Amniotic stem cell (primary cell): ENCODE results near the gene ADAT3.

Source experiments
- DNase-seq: peaks from one replicate; lab custom pipeline; 2025; lab: John Stamatoyannopoulos, UW

ADAT3 gene

GRCh38 chr19:1938071-1938470 lies 32.9 kb downstream of the ADAT3 start:
- DNase-seq = no peak

GRCh38 chr19:1941146-1942077 lies 36.2 kb downstream of the ADAT3 start, which contains the start of gene CSNK1G2:
Gene CSNK1G2 (plus strand): TSS chr19:1941172. CDS start chr19:1969773, 28,601 bp downstream.
- DNase-seq = no peak

DNA sequence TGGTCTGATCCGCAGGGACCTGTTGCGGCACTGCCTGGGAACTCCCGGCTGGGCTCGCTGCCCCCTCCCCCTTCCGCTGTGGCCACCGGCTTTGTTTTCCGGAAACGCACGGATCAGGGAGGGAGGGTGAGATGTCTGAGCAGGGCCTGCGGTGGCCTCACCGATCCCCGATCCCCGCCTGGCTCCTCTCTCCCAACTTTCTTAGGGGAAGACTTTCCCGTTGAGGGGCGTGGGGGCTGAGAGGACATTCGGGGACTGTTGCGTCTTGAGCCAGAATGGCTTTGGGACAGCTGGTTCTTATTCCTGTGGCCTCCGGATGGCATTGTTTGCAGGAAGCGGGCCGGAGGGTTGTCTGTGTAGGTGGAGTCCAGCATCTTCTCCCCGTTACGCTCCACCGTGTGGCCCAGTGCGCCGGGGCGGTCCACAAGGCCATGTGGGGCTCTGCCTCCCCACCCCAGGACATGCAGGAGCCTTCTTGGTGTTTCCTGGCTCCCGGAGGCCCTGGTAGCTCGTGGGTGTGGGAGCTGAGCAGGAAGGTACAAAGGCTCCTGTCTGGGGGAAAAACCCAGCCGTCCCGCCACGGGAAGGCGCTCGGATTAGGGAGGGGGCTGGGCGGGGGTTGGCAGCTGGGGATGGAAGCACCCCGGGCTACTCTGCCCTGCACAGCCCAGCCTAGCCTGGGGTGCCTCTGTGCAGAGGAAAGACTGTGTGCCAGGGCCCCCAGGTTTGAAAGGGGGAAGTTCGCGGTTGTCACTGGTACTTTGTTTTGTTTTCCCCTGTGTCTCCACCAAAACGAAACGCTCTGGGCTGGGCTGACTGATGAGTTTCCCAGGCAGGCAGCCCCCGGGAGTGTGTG lies 37.1 kb downstream of the ADAT3 start:
- DNase-seq = peak; percentile 50

- DNase-seq = no peak
Observed at GRCh38 chr19:1942934-1943555, 37.8 kb downstream of the ADAT3 start.

DNA sequence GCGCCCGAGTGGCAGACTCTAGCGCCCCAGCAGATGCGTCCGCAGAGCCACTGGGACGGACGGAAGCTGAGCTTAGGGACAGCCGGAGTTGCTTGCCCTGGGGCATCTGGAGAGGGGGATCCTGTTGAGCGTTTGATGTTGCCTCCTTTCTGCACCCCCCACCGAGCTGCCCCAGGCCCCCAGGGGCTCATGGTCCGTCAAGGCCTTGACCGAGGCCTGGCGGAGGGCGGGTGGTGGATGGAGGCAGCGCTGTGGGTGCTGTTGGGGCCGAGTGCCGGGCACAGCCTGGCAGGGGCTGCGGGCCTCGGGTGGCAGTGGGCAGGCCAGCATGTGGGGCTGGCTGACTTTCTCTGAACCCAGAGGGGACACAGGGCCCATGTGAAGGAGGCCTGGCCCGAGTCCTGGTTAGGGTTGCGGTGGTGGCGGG lies 38.5 kb downstream of the ADAT3 start:
- DNase-seq = no peak

DNA sequence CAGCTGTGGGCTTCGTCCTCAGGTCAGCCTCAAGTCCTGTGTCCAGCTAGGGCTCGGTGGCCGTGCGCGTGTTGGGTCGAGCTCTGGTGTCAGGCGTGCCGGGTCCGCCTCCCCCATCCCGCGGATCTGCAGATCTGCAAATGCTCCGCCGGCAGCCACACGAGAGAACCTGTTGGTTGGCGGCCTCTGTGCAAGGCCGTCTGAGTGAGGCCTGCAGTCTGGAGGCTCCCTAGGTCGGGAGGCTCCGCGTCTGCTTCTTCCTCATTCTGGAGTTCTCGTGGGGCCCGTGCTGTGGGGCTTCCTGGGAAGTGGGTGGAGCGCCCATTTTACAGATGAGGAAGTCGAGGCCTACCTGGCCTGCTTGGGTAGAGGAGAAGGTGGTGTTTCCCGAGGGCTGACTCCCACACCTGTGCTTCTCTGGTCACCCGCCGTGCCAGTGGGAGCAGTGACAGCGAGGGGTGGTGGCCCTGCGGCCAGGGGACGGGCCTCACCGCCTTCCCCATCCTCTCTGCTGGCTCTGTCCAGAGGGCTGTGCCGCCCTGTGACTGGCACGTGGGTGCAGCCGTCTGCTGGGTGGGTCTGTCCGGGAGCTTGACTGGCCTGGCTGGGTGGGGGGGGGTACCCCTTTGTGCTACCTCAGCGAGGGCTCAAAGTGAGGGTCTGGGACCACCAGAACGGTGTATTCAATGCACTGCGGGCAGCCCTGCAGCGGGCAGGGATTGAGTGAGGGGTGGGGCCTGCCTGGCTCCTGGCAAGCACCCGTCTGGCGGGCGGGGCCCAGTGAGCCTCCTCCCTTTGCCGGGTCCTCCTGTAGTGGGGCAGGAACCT lies 39.1 kb downstream of the ADAT3 start:
- no peak for DNase-seq

DNA sequence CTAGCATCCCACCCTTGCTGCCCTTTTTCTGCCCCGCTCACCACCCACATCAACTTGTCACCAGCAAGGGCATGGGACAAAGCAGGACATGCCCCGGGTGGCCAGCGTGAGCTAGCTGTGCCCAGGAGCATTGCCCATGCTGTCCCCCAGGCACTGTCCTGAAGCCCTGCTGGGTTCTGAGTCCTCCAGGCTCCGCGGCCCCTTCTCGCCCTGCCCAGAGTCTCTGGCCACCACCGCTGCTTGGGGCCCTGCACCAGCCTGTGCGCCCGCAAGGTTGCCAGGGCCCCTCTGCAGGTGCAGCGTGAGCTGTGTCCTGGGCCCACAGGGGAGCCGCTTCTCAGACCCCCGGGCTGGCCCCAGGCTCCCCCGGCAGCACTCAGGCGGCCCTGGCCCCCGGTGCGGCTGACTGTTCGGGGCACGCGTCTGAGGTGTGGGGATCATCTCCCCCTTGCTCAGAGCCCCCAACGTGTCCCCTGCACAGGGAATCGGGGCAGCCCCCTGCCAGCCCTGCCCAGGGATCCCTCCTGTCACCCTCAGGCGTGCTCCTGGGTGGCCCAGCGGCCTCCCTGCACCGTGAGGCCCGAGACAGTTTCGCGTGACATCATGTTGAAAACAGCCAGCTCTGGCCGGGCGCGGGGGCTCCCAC lies 39.8 kb downstream of the ADAT3 start:
- no peak for DNase-seq

GRCh38 chr19:1945899-1946298 lies 40.7 kb downstream of the ADAT3 start:
- no peak for DNase-seq

DNA sequence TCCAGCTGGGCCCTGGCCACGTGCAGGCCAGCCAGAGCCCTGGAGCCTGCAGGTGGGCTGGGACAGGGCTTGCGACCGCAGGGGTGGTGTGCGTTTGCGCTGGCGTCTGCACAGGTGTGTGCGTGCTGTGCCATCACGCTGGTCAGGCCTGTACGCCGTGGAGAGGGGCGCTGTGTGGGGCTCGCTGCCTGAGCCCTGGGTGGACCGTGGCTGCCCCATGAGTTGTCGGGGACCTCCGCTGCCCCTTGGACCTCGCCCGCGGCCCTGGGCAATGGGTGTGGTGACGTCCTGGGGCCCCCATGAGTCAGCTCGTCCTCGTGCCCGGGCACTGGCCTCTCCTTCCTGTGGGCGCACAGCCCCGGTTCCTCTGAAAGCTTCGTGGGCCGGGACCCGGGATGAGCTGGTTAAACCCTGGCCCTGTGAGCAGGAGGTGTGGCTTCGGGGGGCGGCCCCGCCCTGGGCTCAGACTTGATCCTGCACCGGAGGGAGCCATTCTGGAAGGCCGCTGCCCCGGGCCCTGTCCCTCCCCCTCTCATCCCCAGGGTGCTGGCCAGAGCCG lies 42.5 kb downstream of the ADAT3 start:
- DNase-seq = no peak

- no peak for DNase-seq
Observed at GRCh38 chr19:1949304-1950101, 44.3 kb downstream of the ADAT3 start.

- no peak for DNase-seq
Observed at GRCh38 chr19:1950640-1951039, 45.4 kb downstream of the ADAT3 start.

DNA sequence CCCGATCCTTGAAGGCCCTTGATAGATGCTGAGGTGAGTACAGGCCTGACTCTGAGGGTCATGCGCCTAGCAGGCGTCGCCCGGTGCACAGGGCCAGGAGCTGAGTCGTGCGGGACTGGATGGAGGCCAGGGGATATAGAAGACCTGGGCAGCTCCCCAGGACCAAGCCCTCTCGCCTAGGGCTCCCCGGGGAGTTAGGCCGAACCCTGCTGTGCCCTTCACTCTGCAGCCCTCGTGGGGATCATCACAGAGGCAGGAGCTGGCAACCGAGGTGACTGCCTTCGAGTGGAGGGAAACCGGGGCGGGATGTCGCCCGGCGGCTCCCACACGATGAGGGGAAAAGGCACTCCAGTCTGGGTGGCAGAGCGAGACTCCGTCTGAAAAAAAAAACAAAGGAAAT lies 47.4 kb downstream of the ADAT3 start:
- DNase-seq = no peak

DNA sequence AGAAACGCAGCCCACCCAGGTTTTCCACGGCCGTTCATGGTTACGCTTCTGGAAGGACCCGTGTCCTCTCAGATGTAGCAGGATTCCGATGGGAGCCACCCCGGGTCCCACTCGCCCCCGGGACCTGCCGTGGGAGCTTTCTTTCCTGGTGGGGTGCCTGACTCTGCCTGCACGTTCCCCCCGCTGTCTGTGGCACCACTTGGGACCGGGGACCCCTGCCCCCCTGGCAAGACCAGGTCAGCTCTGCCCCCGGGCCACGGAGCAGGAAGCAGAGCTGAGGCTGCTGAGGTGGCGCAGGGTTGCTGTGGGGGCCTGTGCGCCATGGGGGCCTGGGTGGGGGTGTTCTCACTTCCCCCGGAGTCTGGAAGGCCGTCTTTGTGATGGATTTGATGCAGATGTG lies 47.8 kb downstream of the ADAT3 start:
- no peak for DNase-seq

- no peak for DNase-seq
Observed at GRCh38 chr19:1953441-1954094, 48.4 kb downstream of the ADAT3 start.

DNA sequence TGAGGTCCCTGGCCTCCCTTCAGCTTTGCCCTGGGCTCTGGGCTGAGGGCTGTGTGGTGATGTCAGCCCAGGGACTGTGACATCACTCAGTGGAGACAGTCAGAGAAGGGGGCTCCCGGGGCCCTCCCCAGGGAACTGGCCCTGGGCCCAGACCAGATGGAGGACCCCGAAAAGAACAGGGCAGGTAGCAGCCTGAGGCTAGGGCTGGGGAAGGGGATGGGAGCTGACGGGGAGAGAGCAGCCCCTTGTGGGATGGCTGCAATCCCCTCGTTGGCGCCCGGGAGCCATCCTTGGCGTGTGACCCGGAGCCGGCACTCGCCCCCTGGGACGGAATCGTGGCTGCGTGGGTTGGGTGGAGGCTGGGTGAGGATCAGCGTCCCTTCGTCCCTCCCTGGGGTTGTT lies 49.3 kb downstream of the ADAT3 start:
- DNase-seq = no peak

DNA sequence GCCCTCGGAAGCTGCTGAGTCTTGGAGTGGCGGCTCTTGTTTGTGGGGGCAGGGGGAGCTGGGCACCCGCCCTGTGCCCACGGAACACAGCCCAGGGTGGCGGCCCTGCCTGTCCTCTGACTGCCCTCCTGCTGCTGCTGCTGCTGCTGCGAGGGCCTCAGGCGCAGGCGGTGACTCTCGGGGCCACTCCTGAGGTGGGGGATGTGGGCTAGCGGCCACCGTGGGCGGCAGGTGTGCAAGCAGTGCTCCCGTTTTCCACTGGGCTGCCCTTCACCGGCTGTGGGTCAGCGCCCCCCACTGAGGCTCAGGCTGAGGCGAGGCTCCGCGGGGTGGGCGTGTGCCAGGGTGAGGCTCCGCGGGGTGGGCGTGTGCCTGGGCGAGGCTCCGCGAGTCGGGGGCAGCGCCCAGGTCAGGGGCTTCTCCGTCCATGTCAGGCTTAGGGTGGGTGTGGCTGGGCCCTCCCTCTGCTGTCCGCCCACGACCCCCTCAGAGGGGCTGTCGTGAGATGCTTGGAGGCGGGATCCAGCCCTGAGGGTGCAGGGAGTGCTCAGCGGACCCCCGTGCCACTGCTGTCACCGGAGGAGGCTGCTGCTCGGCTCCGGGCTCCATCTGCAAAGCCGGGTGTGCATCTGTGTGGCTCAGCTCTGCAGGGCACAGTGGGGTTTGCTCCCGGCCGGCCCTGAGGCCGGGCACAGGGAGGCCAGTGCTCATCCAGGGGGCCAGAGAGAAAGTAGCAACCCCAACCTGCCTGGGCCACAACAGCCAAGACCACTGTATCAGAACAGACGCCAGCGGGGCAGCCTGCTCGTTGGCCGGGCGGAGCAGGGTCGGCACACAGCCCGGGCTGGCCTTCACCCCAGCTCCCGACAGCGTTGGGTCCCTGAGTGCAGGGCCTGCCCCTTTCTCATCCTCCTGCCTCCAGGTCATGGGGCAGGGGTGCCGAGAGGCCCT lies 50.2 kb downstream of the ADAT3 start:
- no peak for DNase-seq

- DNase-seq = no peak
Observed at GRCh38 chr19:1956122-1956494, 50.9 kb downstream of the ADAT3 start.

GRCh38 chr19:1956868-1957492 lies 51.8 kb downstream of the ADAT3 start:
- DNase-seq = no peak
